T-helper 22 cell (primary cell): Measurements from ENCODE around the gene SHB.
"Not testable (repeated sequence)": the region's sequence is repeated elsewhere in the genome, so short reads cannot be mapped to it uniquely, and the experiment has no call there.

Experiments used
- DNase-seq: peaks from one replicate; pipeline ENCODE4 v3.0.0-alpha.2; 2020; ENCODE audit warnings: low read depth

Gene SHB

DNA sequence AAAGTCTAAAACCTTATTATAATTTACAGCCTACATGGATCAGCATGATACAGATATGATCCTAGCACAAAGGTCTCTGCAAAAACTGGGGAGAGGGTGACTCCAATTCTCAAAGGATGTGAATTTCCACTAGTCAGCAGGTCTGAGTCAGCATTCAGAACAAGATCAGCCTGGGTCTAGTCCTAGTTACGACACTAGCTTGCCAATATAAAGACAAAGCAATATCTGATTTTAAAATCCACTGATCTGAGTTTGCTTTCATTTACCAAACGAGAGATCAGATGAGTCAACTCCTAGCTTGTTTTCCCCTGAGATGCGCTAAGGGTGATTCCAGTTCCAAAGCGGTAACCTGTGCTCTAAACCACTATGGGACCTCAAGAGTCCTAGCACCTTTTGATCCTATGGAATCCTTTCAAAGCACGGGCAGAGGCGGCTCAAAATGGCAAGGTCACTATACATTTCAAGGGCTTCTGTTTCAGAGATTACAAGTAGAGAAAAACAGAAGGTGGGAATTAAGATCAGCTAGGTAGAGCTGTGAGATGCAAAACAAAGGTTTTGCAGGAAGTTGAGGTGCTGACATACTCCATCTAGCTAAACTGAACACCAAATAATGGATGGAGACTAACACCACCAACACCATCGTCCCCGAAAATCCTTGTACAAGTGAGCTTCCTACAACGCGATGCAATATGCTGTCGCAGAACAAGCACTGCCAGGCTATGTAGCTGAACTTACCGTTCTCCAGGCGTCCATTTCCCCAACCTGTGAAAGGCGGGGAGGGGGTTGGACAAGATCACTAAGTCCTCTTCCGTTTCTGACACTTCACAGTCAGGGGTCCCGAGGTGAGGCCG, 166.0 kb downstream of the SHB start:
- DNase-seq, result no peak

DNA sequence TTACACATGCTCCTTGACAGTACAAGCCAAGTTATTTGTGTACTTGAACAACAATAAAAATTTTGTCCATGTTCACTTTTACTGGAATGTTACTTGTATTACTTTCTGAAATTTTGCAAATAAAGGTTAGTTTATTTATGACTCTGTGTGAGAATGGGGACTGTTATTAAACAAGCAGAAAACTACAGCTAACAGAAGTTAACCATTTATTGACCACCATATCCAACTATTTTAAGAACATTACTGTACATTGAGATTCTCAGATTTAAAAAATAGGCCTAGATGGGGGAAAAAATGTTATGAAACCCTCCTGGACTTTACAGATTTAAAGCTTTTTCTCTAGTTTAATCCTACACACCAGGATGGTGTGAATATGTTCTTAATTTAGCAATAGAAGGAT, 166.9 kb downstream of the SHB start:
- no peak for DNase-seq

- no peak for DNase-seq
These were observed 170.0 kb downstream of the SHB start for GRCh38 chr9:37899041-37899440.

GRCh38 chr9:37897665-37898064, 171.4 kb downstream of the SHB start:
- no peak for DNase-seq

- DNase-seq, result no peak
These were observed 177.0 kb downstream of the SHB start for GRCh38 chr9:37892063-37892462.

DNA sequence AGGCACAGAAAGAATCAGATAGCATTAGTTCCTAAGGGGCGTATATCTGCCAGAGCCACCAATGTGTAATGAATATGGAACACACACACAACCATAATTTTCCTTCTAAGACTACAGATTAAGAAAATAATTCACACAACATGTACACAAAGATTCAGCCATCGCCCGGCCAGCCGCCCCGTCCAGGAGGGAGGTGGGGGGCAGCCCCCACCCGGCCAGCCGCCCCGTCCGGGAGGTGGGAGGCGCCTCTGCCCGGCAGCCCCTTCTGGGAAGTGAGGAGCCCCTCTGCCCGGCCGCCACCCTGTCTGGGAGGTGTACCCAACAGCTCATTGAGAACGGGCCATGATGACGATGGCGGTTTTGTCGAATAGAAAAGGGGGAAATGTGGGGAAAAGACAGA, 178.0 kb downstream of the SHB start:
- not testable (repeated sequence) for DNase-seq

DNA sequence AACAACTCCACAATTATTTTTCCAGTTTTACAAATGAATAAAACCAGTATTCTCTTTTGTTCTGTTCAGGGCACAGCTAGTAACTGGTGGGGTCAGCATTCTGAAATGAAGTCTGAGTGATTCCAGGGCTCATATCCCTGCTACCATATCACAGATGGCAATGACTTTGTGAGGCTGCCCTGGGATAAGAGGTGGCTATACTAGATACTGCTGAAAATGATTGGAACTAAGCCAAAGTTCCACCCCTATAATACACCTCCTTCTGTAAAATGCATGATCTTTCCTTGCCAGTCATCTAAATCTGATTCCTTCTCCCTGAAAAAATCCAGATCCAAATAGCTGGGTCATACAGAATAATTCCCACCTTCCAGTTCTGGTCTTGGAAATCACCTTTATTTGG, 179.5 kb downstream of the SHB start:
- no peak for DNase-seq

GRCh38 chr9:37887977-37888583, 180.9 kb downstream of the SHB start:
- not testable (repeated sequence) for DNase-seq

DNA sequence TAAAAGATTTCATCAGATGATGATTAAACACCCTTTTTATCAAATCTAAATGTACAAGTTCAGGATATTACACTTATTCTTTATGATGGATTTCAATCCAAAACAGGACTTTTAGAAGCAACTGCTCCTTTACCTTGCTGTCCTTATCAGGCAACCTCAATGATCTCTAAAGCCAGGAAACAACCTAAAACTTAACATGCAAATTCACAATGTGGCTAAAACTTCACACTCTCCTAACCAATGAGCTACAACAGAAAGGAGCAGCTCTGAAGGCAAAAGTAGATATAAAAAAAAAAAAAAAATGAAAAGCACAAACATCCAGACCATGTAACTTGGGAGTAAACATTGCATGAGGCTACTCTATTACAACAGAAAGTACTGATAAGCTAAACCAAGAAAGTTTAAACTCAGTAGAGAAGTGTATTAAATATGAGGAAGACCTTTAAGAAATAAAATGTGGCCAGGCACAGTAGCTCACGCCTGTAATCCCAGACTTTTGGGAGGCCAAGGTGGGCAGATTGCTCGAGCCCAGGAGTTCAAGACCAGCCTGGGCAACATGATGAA, 188.0 kb downstream of the SHB start:
- no peak for DNase-seq

DNA sequence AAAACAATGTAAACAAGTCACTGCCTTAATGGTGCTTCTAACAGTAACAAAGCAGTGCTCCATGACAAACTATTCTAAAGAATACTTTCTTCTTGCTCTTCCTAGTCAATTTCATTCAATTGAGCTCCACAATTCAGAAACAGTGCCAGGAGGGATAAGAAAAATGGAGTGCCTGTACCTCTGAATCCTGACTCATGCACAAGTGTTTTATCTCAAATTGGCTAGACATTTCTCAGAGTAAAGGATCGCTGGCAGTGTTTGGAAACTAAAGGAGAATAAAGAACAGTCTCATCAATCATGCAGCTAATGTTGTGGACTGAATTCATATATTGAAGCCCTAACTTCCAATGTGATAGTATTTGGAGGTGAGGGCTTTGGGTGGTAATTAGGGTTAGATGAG, 192.7 kb downstream of the SHB start:
- DNase-seq, result no peak

DNA sequence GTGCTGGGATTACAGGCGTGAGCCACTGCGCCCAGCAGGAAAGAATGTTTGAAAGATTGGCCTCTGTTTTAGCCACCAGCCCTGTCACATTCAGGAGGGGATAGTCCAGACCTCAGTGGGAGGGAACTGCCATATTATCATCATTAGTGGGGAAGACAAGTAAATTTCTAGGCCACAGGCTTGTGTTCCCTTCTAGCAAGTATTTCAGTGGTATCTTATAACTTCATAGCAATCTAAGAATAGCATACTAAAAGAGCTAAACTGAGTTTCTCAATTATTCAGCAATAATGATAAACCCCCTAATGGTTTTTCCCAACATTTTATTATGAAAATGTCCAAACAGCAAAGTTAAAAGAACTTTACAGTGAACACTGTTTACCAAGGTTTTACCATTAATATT, 195.1 kb downstream of the SHB start:
- no peak for DNase-seq

DNA sequence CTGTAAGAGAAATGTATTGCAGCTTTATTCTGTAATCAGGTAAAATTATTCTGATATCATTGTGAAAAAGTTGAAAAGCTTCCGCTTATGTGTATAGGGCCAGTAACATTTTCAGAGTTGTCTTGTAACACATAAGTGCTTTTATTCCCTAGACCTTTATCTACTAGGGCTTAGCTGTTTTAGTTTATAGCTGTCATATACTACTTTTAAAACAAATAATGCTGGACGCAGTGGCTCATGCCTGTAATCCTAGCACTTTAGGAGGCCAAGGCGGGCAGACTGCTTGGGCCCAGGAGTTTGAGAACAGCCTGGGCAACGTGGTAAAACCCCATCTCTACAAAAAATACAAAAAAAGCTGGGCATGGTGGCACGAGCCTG, 198.2 kb downstream of the SHB start:
- no peak for DNase-seq

DNA sequence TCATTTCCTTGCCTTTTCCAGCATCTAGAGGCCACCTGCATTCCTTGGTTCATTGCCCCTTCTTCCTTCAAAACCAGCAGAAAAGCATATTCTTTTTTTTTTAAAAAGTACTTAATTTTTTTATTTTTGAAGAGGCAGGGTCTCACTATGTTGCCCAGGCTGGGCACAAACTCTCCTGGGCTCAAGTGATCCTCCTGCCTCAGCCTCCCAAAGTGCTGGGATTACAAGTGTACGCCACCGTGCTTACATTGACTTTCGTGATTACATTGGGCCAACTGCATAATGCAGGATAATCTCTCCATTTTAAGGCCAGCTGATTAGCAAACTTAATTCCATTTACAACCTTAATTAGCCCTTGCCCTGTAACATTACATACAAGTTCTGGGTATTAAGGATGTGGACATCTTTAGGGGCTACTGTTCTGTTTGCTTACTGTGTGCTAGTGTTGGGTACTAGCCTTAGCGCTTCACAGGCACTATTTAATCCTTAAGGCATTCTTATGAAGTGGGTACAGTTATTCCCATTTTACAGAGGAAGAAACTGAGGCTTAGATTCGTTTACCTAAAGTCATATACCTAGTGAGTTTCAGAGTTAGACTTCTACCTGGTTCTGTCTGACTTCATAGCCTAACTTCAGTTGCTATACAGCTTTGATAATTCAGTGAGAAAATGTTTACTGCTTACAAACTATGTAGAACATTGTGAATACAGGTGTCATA, 198.8 kb downstream of the SHB start:
- no peak for DNase-seq
